EL (cell line): ENCODE measurements around the gene GALNT10.
A peak's percentile ranks its signal among the peaks of the same experiment; 100 is the strongest.

Experiments
- DNase-seq: peaks from one replicate; pipeline ENCODE4 v3.0.0-alpha.2; 2016

Gene GALNT10

DNA sequence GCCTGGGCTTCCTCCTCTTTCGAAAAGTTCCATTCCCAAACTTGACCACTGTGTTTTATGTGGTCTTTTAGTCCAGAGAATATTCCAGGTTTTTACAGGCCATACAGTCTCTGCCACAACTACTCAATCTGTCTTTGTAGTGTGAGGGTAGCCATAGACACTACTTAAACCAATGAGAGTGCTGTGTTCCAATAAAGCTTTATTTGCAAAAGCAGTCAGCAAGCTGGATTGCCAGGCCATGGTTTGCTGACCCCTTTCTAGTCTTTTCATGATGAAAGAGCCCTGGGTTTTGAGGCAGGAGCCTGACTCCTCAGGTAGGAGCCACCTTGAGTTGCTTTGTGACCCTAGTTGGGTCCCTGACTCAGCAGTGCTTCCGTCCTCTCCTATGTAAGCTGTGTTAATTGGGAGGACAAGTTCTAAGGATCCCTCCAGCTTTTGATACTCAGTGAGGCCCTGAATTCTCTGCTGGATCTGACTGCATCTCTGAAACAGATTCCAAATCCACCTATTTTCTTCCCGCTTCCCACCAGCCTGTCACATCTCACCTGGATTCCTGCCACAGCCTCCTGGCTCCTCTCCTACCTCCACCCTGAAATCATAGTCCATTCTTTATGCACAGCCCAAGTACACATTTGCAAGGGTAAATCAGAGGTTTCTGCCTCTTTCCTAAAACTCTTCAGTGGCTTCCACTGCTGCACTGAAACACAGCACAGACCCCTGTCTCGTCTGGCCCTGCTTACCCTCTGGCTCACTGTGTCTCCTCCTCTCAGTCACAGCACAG is 13.5 kb downstream of the GALNT10 start:
- DNase-seq: no peak

DNA sequence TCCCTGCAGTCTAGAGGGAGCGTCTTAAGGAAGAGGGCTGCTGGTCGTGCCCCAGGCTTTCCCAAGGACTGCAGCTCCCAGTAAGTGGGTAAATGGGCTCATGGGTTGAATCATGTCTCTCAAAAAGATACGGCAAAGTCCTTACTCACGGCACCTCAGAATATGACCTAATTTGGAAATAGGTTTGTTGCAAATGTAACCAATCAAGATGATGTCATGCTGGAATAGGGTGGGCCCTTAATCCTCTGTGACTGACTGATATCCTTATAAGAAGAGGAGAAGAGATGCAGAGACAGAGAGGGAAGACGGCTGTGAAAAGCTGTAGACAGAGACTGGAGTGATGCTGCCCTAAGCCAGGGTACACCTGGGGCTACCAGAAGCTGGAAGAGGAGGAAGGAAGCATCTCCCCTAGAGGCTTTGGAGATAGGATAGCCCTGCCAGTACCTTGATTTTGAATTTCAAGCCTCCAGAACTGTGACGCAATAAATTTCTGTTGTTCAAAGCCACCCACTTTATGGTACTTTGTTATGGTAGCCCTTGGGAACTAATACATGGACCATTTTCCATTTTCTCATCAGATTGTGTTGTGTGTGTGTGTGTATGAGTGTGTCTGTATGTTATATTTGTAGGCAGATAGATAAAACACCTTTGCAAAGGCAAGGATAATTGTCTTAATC is 15.0 kb downstream of the GALNT10 start:
- DNase-seq: peak; percentile 69

DNA sequence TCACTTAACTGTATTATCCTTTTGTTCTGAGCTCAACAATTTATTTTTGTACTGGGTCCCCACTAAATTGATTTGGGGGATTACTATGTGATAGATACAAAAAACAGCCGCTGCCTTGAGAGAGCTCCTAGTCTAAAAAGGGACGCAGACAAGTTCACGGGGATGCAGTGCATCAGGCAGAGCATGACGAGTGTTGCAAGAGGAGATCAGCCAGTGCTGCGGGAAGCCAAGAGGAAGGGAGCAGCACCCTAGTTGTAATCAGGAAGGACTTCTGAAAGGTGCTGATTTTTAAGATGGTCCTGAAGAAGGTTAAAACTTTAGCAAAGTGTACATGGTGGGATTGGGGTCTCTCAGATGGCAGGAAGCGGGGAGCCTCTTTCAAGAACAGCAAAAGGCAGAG is 15.8 kb downstream of the GALNT10 start:
- no peak for DNase-seq

DNA sequence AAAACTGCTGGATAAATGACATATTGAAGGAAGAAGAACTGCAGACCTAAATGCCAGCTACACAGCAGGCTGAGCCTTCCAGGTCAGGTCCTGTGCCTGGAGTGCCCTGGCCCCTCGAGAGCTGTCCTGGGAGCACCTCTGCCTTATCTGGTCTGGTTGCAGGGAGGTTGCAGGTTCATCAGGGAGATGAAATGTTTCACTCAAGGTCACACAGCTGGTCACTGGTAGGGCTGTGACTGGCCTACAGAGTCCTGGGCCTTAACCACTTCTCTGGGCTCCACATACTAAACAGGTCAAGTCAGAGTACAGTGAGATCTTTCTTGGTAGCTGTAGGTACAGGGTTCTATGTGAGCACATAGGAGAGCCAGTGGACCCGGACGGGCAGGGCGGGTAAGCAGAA is 16.7 kb downstream of the GALNT10 start:
- no peak for DNase-seq

DNA sequence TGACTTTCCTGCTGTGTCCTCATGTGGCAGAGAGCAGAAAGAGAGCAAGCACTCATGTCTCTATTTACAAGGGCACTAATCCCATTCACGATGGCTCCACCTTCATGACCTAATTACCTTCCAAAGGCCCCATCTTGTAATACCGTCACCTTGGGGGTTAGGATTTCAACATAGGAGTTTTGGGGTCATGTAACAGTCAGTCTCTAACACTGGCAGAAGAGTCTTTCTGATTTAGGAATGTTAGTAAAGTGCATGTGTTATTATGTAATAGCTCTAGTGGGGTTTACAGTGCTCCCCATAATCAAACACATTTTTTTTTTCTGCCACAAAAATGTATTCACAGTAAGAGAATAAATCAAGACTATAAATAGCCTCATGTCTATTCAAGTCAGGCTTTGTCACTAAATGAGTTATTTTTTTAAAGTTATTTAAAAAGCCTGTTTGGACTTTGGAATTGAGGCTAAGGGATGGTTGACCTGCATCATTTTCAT is 19.1 kb downstream of the GALNT10 start:
- peak; percentile 16 for DNase-seq

DNA sequence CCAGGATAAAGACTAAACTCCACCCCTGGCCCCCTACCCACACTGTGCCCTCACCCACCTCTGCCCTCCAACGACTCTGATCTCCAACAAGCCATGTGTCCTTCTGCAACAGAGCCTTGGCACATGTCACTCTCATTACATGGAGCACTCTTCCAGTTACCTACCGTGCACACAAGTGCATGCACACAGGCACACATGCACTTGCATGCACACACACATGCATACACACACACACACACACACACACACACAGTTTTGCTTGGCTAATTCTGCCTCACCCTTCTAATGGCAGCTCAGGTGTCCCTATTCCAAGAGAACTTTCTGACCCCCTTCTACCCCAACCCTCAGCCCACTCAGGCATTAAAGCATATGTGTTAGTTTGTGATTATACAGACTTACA is 19.6 kb downstream of the GALNT10 start:
- DNase-seq: no peak

DNA sequence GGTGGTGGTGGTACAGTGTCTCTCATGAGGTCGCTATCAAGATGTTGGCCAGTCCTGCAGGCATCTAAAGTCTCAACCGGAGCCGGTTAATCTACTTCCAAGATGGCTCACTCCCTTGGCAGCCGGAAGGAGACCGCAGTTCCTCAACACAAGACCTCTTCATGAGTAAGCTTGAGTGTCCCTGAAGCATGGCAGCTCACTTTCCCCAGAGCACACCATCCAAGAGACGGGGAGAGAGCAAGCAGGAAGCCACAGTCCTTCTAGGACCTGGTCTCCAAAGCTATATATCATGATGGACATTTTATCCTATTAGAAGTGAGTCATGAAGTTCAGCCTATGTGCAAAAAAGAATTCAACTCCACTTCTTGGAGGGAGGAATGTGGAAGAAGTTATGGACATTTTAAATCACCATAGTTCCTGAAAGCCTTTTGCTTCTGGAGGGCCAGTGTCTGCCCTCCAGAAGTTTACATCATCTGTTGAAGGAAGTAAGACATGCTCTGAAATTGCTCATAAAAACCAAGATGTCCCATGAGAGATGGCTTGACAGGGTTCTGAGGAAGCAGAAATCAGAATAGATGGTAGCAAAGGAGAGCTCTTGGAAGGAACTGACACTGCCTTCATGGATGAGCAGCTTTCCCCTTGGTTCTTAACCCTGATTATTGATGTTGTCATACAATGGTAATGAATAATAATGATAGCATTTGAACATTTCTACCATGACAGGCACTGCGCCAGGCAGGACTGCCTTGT is 21.3 kb downstream of the GALNT10 start:
- peak; percentile 94 for DNase-seq

DNA sequence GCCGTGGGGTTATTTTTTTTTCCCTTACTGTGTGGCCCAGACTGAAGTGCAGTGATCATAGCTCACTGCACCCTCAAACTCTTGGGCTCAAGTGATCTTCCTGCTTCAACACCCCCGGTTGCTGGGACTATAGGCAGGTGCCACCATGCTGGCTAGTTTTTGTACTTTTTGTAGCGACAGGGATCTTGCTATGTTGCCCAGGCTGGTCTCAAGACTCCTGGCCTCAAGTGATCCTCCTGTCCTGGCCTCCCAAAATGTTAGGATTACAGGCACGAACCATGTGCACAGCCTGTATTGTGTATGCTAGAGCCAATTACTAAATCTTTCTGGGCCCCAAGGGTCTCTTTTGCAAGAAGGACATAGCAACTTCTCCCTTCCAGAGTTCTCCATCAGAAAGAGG is 23.1 kb downstream of the GALNT10 start:
- DNase-seq: no peak

DNA sequence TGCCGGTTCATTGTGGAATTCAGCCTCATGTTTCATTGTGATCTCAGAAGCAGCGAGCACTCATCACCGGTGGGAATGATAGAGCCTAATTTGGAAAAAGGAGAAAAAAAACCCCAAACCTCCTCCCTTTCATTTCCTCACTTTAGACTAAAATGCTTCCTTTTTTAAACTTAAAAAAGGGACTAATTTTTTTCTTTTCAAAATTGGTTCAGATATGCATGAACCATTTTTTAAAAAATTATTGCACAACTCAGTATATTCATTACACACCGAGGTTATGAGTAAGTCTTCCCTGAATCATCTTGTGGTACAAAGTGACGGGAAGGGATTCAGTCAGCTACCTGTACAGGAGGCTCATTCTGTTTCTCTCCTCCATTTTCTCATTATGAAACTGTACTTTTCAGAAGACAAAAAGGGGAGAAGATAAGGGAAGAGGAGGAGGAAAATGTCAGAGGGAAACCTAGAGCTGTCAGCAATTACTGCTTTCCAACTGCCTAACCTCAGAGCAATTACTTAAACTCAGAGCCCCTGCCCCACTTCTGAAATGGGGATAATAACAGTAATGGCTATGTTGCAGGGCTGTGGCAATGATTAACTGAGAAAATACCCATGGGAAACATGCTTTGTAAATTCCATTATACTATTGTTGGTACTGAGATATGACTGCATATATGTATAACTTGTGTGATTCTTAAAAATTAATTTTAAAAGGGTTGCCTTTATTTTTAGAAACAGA is 24.0 kb downstream of the GALNT10 start:
- DNase-seq: peak; percentile 63

DNA sequence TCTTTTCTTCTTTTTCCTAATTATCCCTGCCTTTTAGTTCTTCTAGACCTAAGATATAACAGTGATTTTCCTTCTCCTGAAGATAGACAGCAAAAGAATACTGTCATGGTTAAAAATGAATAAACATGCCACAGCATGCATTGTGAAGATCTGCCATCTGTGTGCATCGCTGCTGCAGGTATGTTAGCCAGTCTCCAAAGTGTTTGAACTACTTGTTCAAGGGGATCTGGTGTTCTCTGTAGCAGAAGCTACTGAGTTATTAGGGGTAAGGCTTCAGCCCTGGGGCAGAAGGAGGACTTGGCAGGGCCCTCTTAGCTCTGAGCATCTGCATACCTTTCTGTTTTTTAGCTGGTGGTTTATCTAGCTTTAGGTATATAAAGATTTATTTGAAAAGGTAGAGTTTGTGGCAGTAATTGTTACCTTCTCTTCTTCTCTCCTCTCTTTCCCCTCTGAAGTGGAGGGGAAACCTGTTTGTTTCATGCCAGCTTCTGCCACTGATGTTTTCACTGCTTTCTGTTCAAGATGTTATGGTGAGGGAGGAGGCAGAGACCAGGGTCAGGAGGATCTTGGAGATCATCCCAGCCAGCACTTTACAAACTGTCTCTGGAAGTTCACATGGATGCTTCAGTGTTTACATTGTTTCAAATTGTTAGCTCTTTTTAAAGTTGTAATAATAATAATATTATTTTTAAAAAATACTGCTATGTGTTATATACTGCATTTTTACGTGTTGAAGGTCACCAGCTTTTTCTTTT is 25.2 kb downstream of the GALNT10 start:
- peak; percentile 19 for DNase-seq

DNA sequence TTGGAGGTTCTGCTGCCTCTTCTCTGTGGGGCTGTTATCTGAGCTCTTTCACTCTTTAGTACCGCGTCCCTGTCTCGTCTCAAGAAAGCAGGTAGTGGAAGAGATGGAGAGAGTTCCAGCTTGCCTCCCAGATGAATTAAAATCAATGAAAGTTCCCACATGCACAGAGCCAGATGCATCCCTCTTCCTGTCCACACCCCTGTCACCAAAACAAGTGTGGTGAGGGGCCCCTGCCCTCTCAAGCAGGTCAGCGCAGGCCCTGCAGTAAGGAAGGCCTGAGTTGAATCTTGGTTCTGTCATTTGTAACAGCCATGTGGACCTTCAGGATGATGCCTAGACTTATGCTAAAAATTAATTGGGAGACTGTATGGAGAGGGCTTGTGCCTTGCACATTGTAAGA is 26.9 kb downstream of the GALNT10 start:
- DNase-seq: no peak

DNA sequence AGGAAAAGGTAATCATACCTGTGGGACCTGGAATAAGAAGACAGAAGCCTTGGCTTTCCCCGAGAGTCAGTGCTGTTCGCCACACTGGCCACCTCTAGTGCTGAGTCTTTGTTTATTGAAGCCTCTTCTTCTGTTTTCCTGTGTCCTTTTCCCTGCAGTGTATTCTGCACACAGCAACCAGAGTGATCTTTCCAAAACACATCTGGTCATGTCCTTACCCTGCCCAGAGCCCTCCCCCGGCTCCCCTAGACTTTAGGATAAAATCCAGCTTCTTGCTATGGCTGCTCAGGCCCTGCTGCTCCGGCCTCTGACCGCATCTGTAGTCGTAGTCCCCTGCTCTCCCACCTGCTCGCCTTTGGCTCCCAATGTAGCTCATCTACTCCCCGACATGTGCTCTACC is 28.3 kb downstream of the GALNT10 start:
- DNase-seq: no peak

DNA sequence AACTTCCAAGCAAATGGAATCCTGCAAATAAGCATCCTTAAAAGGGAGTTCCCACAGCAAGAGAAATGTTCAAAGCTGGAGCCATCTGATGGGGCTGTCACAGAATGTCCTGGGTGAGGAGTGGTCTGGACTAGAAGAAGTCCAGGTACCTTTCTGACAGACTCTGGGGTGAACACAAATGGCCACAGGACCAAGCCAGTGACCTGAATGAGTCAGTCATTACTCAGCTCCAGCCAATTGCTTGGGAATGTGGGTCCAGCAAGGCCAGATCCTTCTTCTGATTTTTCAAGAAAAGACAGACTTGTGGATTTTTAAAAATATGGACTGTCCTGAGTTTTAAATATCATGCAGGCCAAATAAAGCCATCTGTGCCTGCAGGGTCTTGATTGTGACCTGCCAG is 30.1 kb downstream of the GALNT10 start:
- DNase-seq: peak; percentile 86

DNA sequence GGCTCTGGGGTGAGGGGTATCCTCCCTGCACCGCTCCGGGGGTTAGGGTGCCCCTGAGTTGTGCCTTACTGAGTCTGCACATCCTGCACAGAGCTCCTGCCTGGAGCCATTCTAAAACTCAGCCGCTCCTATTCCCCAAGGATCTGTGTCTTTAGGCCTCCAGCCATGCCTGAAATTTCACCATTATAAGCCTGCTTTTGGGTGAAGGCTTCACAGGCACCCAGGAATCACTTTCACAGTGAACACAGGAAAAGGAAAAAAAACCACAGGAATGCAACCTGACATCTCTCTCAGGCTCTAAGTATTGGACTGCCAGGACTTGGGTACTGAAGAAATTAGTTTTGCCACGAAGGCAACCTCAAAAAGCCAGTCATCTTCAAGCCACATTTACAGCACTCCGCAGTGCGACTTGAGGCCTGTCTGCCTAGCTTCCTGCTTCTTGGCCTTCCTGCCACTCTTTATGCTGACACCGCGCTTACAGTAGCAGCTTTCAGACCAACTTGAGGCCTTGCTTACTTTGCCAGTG is 30.9 kb downstream of the GALNT10 start:
- DNase-seq: peak; percentile 95

DNA sequence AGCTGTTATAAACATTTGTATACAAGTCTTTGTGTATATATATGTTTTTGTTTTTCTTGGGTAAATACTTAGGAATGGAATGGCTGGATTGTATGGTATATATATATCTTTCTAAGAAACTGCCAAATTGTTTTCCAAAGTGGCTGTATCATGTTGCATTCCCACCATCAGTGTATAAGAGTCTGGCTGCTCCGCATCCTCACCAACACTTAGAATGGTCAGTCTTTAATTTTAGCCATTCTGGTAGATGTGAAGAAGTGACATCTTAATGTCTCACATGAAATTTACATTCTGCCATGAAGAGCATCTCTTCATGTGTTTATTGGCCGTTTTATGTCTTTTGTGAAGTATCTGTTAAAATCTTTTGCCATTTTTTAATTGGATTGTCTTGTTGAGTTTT is 31.9 kb downstream of the GALNT10 start:
- no peak for DNase-seq

DNA sequence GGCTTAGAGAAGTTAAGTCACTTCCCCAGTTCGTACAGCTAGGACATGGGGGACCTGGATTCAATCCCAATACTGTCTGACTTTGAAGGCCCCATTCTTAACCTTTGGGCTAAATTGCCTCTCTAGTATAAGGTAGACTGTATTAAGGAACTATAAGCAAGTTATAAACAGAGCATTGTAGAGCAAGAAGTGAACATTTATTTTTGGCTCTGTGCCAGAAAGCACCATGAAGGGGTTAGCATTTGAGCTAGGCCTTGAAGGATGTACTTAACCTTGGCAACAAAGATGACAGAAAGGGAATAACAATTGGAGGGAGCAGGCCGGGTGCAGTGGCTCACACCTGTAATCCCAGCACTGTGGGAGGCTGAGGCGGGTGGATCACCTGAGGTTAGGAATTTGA is 32.8 kb downstream of the GALNT10 start:
- DNase-seq: no peak

DNA sequence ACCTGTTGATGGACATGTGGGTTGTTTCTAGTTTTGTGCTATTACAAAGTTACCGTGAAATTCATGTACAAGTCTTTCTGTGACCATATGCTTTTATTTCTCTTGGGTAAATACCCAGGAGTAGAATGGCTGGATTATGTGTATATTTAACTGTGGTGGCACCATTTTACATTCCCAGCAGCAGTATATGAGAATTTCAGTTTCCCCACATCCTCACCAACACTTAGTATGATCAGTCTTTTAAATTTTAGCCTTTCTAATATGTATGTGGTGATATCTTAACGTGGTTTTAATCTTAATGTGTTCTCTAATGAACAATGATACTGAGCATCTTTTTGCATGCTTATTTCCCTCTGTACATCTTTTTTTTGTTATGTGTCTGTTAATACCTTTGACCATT is 36.6 kb downstream of the GALNT10 start:
- no peak for DNase-seq

DNA sequence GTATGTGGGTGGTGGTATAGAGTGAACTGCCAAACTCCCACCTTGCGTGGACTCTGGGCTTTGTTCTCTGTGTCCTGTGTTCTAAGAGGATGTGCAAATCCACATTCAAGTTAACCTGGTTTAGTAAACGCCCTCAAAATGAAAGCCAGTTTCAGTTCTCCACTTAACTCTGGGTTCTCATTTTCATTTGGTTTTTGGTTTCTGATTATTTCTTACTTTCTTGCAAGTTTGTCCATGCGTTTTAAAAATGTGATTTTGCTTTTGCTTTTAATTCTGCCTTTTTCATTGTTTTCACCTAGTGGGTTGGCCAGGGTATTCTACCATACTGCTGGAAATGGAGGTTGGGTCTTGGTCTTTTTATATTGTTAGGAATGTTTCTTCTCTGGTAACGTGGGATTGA is 38.2 kb downstream of the GALNT10 start:
- no peak for DNase-seq

DNA sequence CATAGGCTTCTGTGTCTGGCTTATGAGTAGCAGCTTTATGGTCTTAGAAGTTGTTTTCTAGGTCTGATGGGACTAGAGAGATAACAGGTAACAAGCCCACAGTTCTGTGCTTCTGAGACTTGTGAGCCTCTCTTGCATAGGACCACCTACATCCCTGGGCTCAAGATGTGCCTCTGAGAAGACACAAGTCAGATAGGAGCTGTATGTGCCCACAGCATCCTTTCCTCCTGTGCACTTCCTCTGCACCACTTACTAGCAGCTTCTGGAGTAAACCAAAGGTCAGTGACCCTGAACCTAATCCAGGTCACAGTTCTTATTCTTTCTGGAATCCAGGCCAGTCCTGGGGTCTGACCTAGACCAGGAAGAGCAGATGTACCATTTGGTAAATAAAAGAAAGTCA is 40.0 kb downstream of the GALNT10 start:
- no peak for DNase-seq

DNA sequence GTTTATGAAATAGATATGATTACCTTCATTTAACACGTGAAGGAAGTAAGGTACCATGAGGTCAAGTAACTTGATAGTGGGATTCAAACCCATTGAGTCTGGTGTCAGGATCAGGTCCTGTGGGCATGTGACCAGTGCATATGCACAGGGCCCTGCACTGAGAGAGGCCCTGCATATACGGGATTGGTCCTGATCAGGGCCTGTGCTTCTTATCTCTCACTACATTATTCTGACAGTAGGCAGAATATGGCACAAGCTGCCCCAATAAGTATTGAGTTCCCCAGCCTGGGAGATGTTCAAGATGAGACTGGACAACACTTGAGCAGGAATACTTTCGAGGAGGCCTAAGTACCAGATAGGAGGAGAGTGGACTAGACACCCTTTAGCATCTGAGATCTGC is 44.0 kb downstream of the GALNT10 start:
- no peak for DNase-seq

DNA sequence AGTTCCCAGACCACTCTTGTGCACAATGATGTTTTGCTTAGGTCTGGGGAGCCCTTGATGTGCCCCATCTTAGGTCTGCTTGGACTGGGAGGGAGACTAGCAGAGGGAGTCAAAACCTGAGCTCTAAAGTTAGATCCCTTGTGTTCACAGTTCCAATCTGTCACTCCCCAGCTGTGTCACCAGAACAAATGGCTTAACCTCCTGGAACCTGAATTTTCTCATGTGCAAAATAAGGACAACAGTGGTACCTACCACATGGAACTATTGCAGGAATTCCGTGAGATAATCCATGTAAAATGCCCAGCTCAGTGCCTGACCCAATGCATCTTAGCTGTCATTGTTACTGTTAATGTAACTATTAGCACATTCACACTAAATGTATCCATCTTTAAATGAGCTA is 45.5 kb downstream of the GALNT10 start:
- no peak for DNase-seq
